ENCODE measurements around the gene EDARADD. TPM values are rescaled to one million over a fixed set of nuclear protein-coding genes. Genes with fewer than 3 reads are reported as not detected.
"Not testable (repeated sequence)": the region's sequence is repeated elsewhere in the genome, so short reads cannot be mapped to it uniquely, and the experiment has no call there.

The EDARADD gene
- total RNA-seq, 1 donor from 2014 or later: 0.59 TPM

GRCh38 chr1:236484310-236484971 lies 90.4 kb downstream of the EDARADD start:
- no peak for TF ChIP-seq CTCF (IDR thresholded peaks at IDR 0.05)
- H3K27ac Mint-ChIP-seq (ENCODE audit: unreplicated experiment): no peak overlapping the region
- no peak for DNase-seq (ENCODE audit: extremely low spot score, unreplicated experiment)
- no peak overlapping the region for H3K4me3 Mint-ChIP-seq (ENCODE audit: unreplicated experiment)
- no peaks in the 10 kb centered on the region for H3K36me3 Mint-ChIP-seq (ENCODE audit: unreplicated experiment)
- H3K9me3 Mint-ChIP-seq (ENCODE audit: unreplicated experiment): no peaks in the 10 kb centered on the region
- peaks cover 11% of the 10 kb centered on the region for H3K27me3 Mint-ChIP-seq (ENCODE audit: unreplicated experiment)
- H3K4me1 Mint-ChIP-seq (ENCODE audit: unreplicated experiment): no peaks in the 10 kb centered on the region

GRCh38 chr1:236486356-236487002 lies 92.4 kb downstream of the EDARADD start:
- H3K4me3 Mint-ChIP-seq (ENCODE audit: unreplicated experiment): no peak overlapping the region
- no peaks in the 10 kb centered on the region for H3K36me3 Mint-ChIP-seq (ENCODE audit: unreplicated experiment)
- H3K27ac Mint-ChIP-seq (ENCODE audit: unreplicated experiment): no peak overlapping the region
- TF ChIP-seq CTCF (IDR thresholded peaks at IDR 0.05): no peak
- no peak for DNase-seq (ENCODE audit: extremely low spot score, unreplicated experiment)
- no peaks in the 10 kb centered on the region for H3K4me1 Mint-ChIP-seq (ENCODE audit: unreplicated experiment)
- no peaks in the 10 kb centered on the region for H3K9me3 Mint-ChIP-seq (ENCODE audit: unreplicated experiment)
- H3K27me3 Mint-ChIP-seq (ENCODE audit: unreplicated experiment): peaks cover 1% of the 10 kb centered on the region

DNA sequence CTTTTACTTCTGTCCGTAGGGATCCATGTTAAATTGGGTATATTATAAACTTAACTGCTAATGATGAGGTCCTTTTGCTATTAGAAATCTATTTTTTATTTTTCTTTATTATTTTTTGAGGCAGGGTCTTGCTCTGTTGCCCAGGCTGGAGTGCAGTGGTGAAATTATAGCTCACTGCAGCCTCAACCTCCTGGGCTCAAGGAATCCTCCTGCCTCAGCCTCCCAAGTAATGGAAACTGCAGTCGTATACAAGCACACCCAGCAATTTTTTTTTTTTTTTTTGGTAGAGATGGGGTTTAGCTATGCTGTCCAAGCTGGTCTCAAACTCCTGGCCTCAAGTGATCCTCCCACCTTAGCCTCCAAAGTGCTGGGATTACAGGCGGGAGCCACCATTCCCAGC lies 95.1 kb downstream of the EDARADD start:
- H3K27ac Mint-ChIP-seq (ENCODE audit: unreplicated experiment); H3K4me3 Mint-ChIP-seq (ENCODE audit: unreplicated experiment); DNase-seq (ENCODE audit: extremely low spot score, unreplicated experiment); H3K36me3 Mint-ChIP-seq (ENCODE audit: unreplicated experiment); H3K4me1 Mint-ChIP-seq (ENCODE audit: unreplicated experiment); H3K9me3 Mint-ChIP-seq (ENCODE audit: unreplicated experiment); H3K27me3 Mint-ChIP-seq (ENCODE audit: unreplicated experiment): not testable (repeated sequence)

DNA sequence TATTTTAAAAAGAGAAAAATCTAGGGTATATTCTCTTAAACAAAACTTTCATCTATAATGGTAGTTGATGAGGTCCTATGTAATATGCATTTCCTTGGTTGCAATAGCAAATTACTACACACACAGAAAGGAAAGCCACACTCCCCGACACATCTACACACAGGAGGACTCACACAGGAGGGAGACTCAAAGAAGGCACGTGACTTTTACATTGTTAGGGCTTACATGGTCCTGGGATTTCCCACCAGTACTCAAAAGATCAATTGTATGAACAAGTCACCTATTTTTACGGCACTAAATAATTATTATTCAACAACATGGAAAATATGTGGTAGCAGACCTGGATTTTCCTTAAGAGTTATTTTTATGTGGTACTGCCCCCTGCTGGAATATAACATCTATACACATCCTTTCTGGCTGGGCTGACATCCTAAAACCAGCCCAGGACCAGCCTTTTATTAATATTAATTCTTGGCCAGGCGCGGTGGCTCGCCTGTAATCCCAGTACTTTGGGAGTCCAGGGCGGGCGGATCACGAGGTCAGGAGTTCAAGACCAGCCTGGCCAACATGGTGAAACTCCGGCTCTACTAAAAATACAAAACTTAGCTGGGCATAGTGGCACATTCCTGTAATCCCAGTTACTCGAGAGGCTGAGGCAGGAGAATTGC lies 95.8 kb downstream of the EDARADD start:
- Mint-ChIP-seq H3K27ac (ENCODE audit: unreplicated experiment) (no peak overlapping the region), H3K36me3 (ENCODE audit: unreplicated experiment) (no peaks in the 10 kb centered on the region), H3K27me3 (ENCODE audit: unreplicated experiment) (peaks cover 7% of the 10 kb centered on the region), H3K4me3 (ENCODE audit: unreplicated experiment) (no peak overlapping the region), H3K9me3 (ENCODE audit: unreplicated experiment) (no peaks in the 10 kb centered on the region), H3K4me1 (ENCODE audit: unreplicated experiment) (peaks cover 3% of the 10 kb centered on the region)
- no peak for DNase-seq (ENCODE audit: extremely low spot score, unreplicated experiment)
- TF ChIP-seq CTCF (IDR thresholded peaks at IDR 0.05): peak; percentile 69

- peaks cover 4% of the 10 kb centered on the region for H3K4me1 Mint-ChIP-seq (ENCODE audit: unreplicated experiment)
These were observed 97.5 kb downstream of the EDARADD start for GRCh38 chr1:236491469-236492136.

More at GRCh38 chr1:236491469-236492136, 97.5 kb downstream of the EDARADD start:
- TF ChIP-seq CTCF (IDR thresholded peaks at IDR 0.05): no peak
- no peak overlapping the region for H3K27ac Mint-ChIP-seq (ENCODE audit: unreplicated experiment)
- no peaks in the 10 kb centered on the region for H3K9me3 Mint-ChIP-seq (ENCODE audit: unreplicated experiment)
- H3K27me3 Mint-ChIP-seq (ENCODE audit: unreplicated experiment): peaks cover 8% of the 10 kb centered on the region
- no peaks in the 10 kb centered on the region for H3K36me3 Mint-ChIP-seq (ENCODE audit: unreplicated experiment)
- no peak for DNase-seq (ENCODE audit: extremely low spot score, unreplicated experiment)
- H3K4me3 Mint-ChIP-seq (ENCODE audit: unreplicated experiment): no peak overlapping the region

Data from osteocyte (in vitro differentiated cells).